Keratinocyte (primary cell): Measurements from ENCODE around the gene MISP. TPM values are rescaled to one million over a fixed set of nuclear protein-coding genes. Genes with fewer than 3 reads are reported as not detected.
"Not testable (repeated sequence)": the region's sequence is repeated elsewhere in the genome, so short reads cannot be mapped to it uniquely, and the experiment has no call there.

ENCODE experiments used
- DNase-seq: peaks from one replicate; pipeline ENCODE4 v3.0.0-alpha.2; 2011; ENCODE audit warnings: low read depth, missing footprints, low spot score
- FAIRE-seq: peaks from 2 replicates; lab custom pipeline; 2011; peaks lifted over from hg19 to GRCh38; lab: Jason Lieb, UNC
- H2AFZ ChIP-seq: 2 replicates; pipeline ENCODE4 v1.6.0; 2012; ENCODE audit warnings: low read length, control low read depth, inconsistent platforms; ENCODE audit not compliant: control insufficient read depth
- H3K27ac ChIP-seq: 2 replicates; pipeline ENCODE4 v1.5.1; 2011; ENCODE audit warnings: low read length; ENCODE audit not compliant: control insufficient read depth, insufficient read depth
- H3K27me3 ChIP-seq: 3 replicates; pipeline ENCODE4 v1.6.0; 2011; ENCODE audit warnings: low read length; ENCODE audit not compliant: control insufficient read depth, insufficient read depth; ENCODE audit errors: extremely low read depth
- H3K36me3 ChIP-seq, 2 experiments: 2 replicates in 1 of 2; 3 replicates in 1 of 2; pipeline ENCODE4 v1.5.1; 2011; ENCODE audit warnings: low read length in 2 of 2, mild to moderate bottlenecking in 1 of 2; ENCODE audit not compliant: control insufficient read depth in 2 of 2, insufficient read depth in 2 of 2; ENCODE audit errors: extremely low read depth in 1 of 2
- H3K4me1 ChIP-seq: 3 replicates; pipeline ENCODE4 v1.5.1; 2011; ENCODE audit warnings: low read length; ENCODE audit not compliant: control insufficient read depth, insufficient read depth; ENCODE audit errors: extremely low read depth
- H3K4me2 ChIP-seq: 3 replicates; pipeline ENCODE4 v1.6.0; 2011; ENCODE audit warnings: low read depth, low read length; ENCODE audit not compliant: control insufficient read depth, insufficient read depth; ENCODE audit errors: extremely low read depth
- H3K4me3 ChIP-seq, 3 experiments: fragments of 200-600 bp in 1 of 3; sonication (generic) in 1 of 3; 2 replicates in 2 of 3; 3 replicates in 1 of 3; pipeline ENCODE4 v1.5.1; 2011 to 2016; ENCODE audit warnings: low read length in 3 of 3, mild to moderate bottlenecking in 3 of 3, control low read depth in 2 of 3, inconsistent platforms in 1 of 3, low read depth in 1 of 3, mixed read lengths in 1 of 3, mixed run types in 1 of 3, moderate library complexity in 1 of 3; ENCODE audit not compliant: control insufficient read depth in 2 of 3, insufficient read depth in 2 of 3; ENCODE audit errors: extremely low read depth in 1 of 3
- H3K79me2 ChIP-seq: 2 replicates; pipeline ENCODE4 v1.6.0; 2012; ENCODE audit warnings: low read length; ENCODE audit not compliant: control insufficient read depth, insufficient read depth
- H3K9ac ChIP-seq: 3 replicates; pipeline ENCODE4 v1.6.0; 2011; ENCODE audit warnings: low read length; ENCODE audit not compliant: control insufficient read depth, insufficient read depth; ENCODE audit errors: extremely low read depth
- H3K9me1 ChIP-seq: 3 replicates; pipeline ENCODE4 v1.6.0; 2011; ENCODE audit warnings: low read length; ENCODE audit not compliant: control insufficient read depth, insufficient read depth; ENCODE audit errors: extremely low read depth
- H3K9me3 ChIP-seq: 2 replicates; pipeline ENCODE4 v1.5.1; 2012; ENCODE audit warnings: low read depth, low read length; ENCODE audit not compliant: control insufficient read depth
- H4K20me1 ChIP-seq: 3 replicates; pipeline ENCODE4 v1.6.0; 2011; ENCODE audit warnings: low read length; ENCODE audit not compliant: control insufficient read depth, insufficient read depth; ENCODE audit errors: extremely low read depth
- EZH2 ChIP-seq: IDR thresholded peaks from one replicate; pipeline ENCODE4 v1.6.1; 2012; ENCODE audit warnings: inconsistent platforms, mild to moderate bottlenecking, low read length, moderate library complexity
- dilution Hi-C: fragments of 300-500 bp; cut with MboI; formaldehyde crosslinking; loops from one replicate; pipeline ENCODE4 v1.7.0; 2020; ENCODE audit warnings: low sequenced_read_pairs; ENCODE audit not compliant: extremely low pct_ligation_motif_present
- polyA minus RNA-seq, 3 experiments: library from RNA; depleted of rRNA, polyadenylated mRNA; stranded (reverse); fragments of >200 nt; gene quantifications; 1 replicate in 1 of 3; 2 replicates in 1 of 3; 3 replicates in 1 of 3; pipeline ENCODE4 v1.2.3, GENCODE V29; 2011
- polyA plus RNA-seq, 5 experiments: library from polyadenylated mRNA; depleted of rRNA in 3 of 5; stranded (reverse) in 3 of 5; stranded (forward) in 1 of 5; unstranded in 1 of 5; fragments of >200 nt; gene quantifications; 1 replicate in 1 of 5; 2 replicates in 3 of 5; 3 replicates in 1 of 5; pipeline versions ENCODE4 v1.2.1 to v1.2.3, GENCODE V29; 2011 to 2012; ENCODE audit warnings: missing spikeins in 2 of 5, low read depth in 1 of 5, low replicate concordance in 1 of 5
- TF ChIP-seq, protein P1 (sequence below), 3 experiments: IDR thresholded peaks in 1 of 3; conservative IDR thresholded peaks in 1 of 3; optimal IDR thresholded peaks in 1 of 3; 2 replicates in 2 of 3; 3 replicates in 1 of 3; pipeline versions ENCODE3 to v1.5.1; 2011; ENCODE audit warnings: low read length in 3 of 3, mild to moderate bottlenecking in 3 of 3, moderate library complexity in 2 of 3, control low read depth in 1 of 3, inconsistent platforms in 1 of 3; ENCODE audit not compliant: insufficient read depth in 2 of 3; ENCODE audit errors: extremely low read depth in 1 of 3

MISP gene, protein sequence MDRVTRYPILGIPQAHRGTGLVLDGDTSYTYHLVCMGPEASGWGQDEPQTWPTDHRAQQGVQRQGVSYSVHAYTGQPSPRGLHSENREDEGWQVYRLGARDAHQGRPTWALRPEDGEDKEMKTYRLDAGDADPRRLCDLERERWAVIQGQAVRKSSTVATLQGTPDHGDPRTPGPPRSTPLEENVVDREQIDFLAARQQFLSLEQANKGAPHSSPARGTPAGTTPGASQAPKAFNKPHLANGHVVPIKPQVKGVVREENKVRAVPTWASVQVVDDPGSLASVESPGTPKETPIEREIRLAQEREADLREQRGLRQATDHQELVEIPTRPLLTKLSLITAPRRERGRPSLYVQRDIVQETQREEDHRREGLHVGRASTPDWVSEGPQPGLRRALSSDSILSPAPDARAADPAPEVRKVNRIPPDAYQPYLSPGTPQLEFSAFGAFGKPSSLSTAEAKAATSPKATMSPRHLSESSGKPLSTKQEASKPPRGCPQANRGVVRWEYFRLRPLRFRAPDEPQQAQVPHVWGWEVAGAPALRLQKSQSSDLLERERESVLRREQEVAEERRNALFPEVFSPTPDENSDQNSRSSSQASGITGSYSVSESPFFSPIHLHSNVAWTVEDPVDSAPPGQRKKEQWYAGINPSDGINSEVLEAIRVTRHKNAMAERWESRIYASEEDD
- 17.5 to 25.4 TPM (median 25.0 TPM) in 3 replicates for polyA plus RNA-seq
- polyA plus RNA-seq (2011; ENCODE audit: low read depth): 15.4 TPM
- 24.5 and 41.2 TPM in 2 replicates for polyA plus RNA-seq (2011; cell fraction: cytosol; rRNA removed)
- polyA plus RNA-seq (2011; cell fraction: nucleus; rRNA removed): 37.6 and 46.5 TPM in 2 replicates
- polyA plus RNA-seq (2012; ENCODE audit: low replicate concordance): 13.0 and 45.7 TPM in 2 replicates
- 19.1 to 34.8 TPM (median 22.0 TPM) in 3 replicates for polyA minus RNA-seq
- 76.2 TPM for polyA minus RNA-seq (2011; cell fraction: cytosol; rRNA and poly(A)+ RNA removed)
- 35.4 and 39.8 TPM in 2 replicates for polyA minus RNA-seq (2011; cell fraction: nucleus; rRNA and poly(A)+ RNA removed)

DNA sequence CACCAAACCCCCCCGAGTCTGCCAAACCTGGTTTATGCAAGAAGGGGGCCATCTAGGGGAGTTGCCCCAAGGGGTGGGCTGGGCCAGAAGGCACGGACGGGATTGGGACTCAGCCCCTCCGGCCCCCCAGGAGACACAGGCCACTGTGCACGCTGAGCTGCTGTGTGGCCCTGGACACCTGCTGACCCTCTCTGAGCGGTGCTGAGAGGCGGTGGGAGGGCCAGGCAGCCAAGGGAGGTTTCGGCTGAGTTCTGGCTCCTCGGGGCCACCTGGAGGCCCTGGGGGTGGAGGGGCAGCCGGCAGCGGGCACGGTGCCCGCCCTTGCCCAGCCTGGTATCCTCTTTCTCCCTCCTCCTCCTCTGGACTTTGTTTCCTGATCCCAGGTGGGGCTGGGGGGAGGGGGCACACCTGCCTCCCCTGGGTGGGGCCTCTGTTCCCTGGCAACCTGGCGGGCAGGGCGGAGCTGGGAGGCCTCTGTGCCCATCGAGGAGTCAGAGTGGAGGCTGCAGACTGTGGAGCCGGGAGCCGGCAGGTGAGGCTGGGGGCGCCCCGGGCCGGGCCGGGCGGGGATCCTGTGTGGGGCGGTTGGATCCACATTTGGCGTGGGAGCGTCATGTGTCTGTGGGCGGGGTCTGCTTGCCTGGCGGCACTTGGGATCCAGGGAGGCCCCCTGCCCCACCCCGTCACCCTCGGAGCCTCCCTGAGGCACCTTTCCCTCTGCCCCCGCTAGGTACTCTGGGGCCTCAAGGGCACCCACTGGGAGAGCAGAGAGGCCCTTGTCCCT, at the start of gene MISP:
TSS of gene MISP (plus strand) at position 473 of the 784 bp plus-strand sequence. CDS start 5,835 bp downstream, outside the sequence.
- H3K27me3 ChIP-seq: no peaks in the 10 kb centered on the region
- FAIRE-seq: no peak

DNA sequence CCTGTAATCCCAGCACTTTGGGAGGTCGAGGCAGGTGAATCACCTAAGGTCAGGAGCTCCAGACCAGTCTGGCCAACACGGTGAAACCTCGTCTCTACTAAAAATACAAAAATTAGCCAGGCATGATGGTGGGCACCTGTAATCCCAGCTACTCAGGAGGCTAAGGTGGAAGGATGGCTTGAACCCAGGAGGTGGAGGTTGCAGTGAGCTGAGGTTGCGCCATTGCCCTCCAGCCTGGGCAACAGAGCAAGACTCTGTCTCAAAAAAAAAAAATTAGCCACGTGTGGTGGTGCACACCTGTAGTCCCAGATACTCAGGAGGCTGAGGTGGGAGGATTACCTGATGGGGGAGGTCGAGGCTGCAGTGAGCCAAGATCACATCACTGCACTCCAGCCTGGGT, 48.1 kb upstream of the MISP start:
- DNase-seq, H3K9me1 ChIP-seq, H3K36me3 ChIP-seq, H3K9ac ChIP-seq, H3K4me3 ChIP-seq, H3K79me2 ChIP-seq, H3K9me3 ChIP-seq, H3K27ac ChIP-seq, dilution Hi-C loops, FAIRE-seq, H4K20me1 ChIP-seq, H3K27me3 ChIP-seq, H2AFZ ChIP-seq, H3K4me1 ChIP-seq, H3K4me2 ChIP-seq: not testable (repeated sequence)

More for the DNA sequence above, at the start of gene MISP:
- Histone ChIP-seq H3K9me3 (peaks cover 4% of the 10 kb centered on the region), H3K9ac (peak within 1 kb of the TSS; percentile 83), H3K9me1 (no peaks in the 10 kb centered on the region), H3K79me2 (peaks cover 17% of the 10 kb centered on the region), H3K4me1 (peaks cover 8% of the 10 kb centered on the region), H3K4me2 (peak within 1 kb of the TSS; percentile 88), H3K27ac (peak within 1 kb of the TSS; percentile 77), H4K20me1 (no peaks in the 10 kb centered on the region), H3K4me3 (peak within 1 kb of the TSS; percentile 61 to 83 (median 78)), H3K36me3 (peaks cover 0 to 1% of the 10 kb centered on the region in 2 experiments), H2AFZ (peak within 1 kb of the TSS; percentile 63)
- dilution Hi-C loops: no loop called here
- no peak for TF ChIP-seq EZH2
- TF ChIP-seq, protein P1, sequence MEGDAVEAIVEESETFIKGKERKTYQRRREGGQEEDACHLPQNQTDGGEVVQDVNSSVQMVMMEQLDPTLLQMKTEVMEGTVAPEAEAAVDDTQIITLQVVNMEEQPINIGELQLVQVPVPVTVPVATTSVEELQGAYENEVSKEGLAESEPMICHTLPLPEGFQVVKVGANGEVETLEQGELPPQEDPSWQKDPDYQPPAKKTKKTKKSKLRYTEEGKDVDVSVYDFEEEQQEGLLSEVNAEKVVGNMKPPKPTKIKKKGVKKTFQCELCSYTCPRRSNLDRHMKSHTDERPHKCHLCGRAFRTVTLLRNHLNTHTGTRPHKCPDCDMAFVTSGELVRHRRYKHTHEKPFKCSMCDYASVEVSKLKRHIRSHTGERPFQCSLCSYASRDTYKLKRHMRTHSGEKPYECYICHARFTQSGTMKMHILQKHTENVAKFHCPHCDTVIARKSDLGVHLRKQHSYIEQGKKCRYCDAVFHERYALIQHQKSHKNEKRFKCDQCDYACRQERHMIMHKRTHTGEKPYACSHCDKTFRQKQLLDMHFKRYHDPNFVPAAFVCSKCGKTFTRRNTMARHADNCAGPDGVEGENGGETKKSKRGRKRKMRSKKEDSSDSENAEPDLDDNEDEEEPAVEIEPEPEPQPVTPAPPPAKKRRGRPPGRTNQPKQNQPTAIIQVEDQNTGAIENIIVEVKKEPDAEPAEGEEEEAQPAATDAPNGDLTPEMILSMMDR (optimal IDR thresholded peaks at IDR 0.05 in 1 of 3, IDR thresholded peaks at IDR 0.05 in 1 of 3, conservative IDR thresholded peaks at IDR 0.05 in 1 of 3; ENCODE audit: extremely low read depth in 1 of 3, insufficient read depth in 2 of 3, low read length in 3 of 3): no peak
- DNase-seq: no peak
